ENCODE measurements around the gene ZC2HC1C. TPM values are rescaled to one million over a fixed set of nuclear protein-coding genes. Genes with fewer than 3 reads are reported as not detected.

ZC2HC1C gene
- total RNA-seq (2021) = 1.4 and 1.5 TPM in 2 replicates
- long read RNA-seq, full-length matches to known transcripts = 6 of 10 reads
- long read RNA-seq, partial matches to known transcripts = 4 of 10 reads
- long read RNA-seq, other reads (novel, unspliced or antisense) = 0 of 10 reads

GRCh38 chr14:75069121-75069810, at the start of gene ZC2HC1C:
TSS of gene ZC2HC1C (plus strand) at chr14:75069641. CDS start at chr14:75070574, 933 bp downstream.
- H2BK5ac ChIP-seq (ENCODE audit: insufficient read length, low read length) = no peak within 1 kb of the TSS
- peaks cover 9% of the 10 kb centered on the region for H3K23me2 ChIP-seq (ENCODE audit: insufficient read length, low read depth, low read length, poor library complexity, severe bottlenecking)
- peak within 1 kb of the TSS; percentile 80 to 99 (median 97); a peak in 6 of 7 replicates for H3K27ac Mint-ChIP-seq
- H3K9me3 ChIP-seq (ENCODE audit: control insufficient read depth, low read depth, low read length) = no peaks in the 10 kb centered on the region
- no peak within 1 kb of the TSS for H4K8ac ChIP-seq (replicated peaks; ENCODE audit: insufficient read length, low read depth, low read length)
- H3K4ac ChIP-seq (ENCODE audit: low read depth, low read length) = no peak within 1 kb of the TSS
- peak within 1 kb of the TSS; percentile 85; the same call in 1 of the 2 replicates for H3K14ac ChIP-seq (ENCODE audit: insufficient read depth, low read length)
- peak within 1 kb of the TSS; percentile 92 for H3K9ac ChIP-seq (ENCODE audit: extremely low read depth, insufficient read length, low read length)
- H3K36me3 Mint-ChIP-seq (ENCODE audit: insufficient read depth in 1 of 3, low read depth in 3 of 3) = no peaks in the 10 kb centered on the region
- H4K20me1 ChIP-seq (ENCODE audit: control insufficient read depth, insufficient read depth, insufficient read length) = no peaks in the 10 kb centered on the region
- peak; percentile 97 for DNase-seq
- no peak within 1 kb of the TSS for H2BK15ac ChIP-seq (ENCODE audit: low read depth, low read length)
- H2AK5ac ChIP-seq (ENCODE audit: insufficient read length, low read length) = no peak within 1 kb of the TSS
- no peak for TF ChIP-seq CTCF (conservative IDR thresholded peaks at IDR 0.05)
- no peaks in the 10 kb centered on the region; the same call in 1 of the 2 replicates for H3K27me3 Mint-ChIP-seq (ENCODE audit: low read depth)
- H3K4me2 ChIP-seq (ENCODE audit: insufficient read depth, insufficient read length, low read length) = peak within 1 kb of the TSS; percentile 96
- H3K23ac ChIP-seq (ENCODE audit: insufficient read length, low read depth, low read length) = no peak within 1 kb of the TSS
- no peak within 1 kb of the TSS for H2BK12ac ChIP-seq (ENCODE audit: insufficient read length, low read depth, low read length)
- WGBS (ENCODE audit: extremely low coverage, insufficient read length, low lambda C conversion rate) = no CpG with 5 or more reads among the region's 58 CpGs
- peak within 1 kb of the TSS; percentile 71 for H3K18ac ChIP-seq (ENCODE audit: insufficient read length, low read depth, low read length)
- no peak within 1 kb of the TSS for H3T11ph ChIP-seq (ENCODE audit: low read length)
- no peak within 1 kb of the TSS for H4K91ac ChIP-seq (ENCODE audit: insufficient read length, low read depth, low read length)
- H3K27me3 ChIP-seq (ENCODE audit: insufficient read depth, low read length) = no peaks in the 10 kb centered on the region
- no peak within 1 kb of the TSS for H2BK20ac ChIP-seq (ENCODE audit: low read depth, low read length, poor library complexity, severe bottlenecking)
- H4K5ac ChIP-seq (ENCODE audit: insufficient read length, low read depth, low read length) = no peak within 1 kb of the TSS
- H3K4me1 ChIP-seq (ENCODE audit: insufficient read depth, low read length) = peaks cover 2% of the 10 kb centered on the region; the same call in 1 of the 2 replicates
- peak within 1 kb of the TSS; percentile 84 for H2BK120ac ChIP-seq (ENCODE audit: low read depth, low read length, poor library complexity, severe bottlenecking)
- H3K4me3 Mint-ChIP-seq = no peak within 1 kb of the TSS
- H3K56ac ChIP-seq (ENCODE audit: insufficient read length, low read depth, low read length) = no peak within 1 kb of the TSS
- no peaks in the 10 kb centered on the region for H3K9me3 Mint-ChIP-seq
- no peak within 1 kb of the TSS for H2AFZ ChIP-seq (ENCODE audit: low read length)
- peak within 1 kb of the TSS; percentile 26 for H3K27ac ChIP-seq (ENCODE audit: insufficient read length, low read depth, low read length)
- peaks cover 10 to 11% of the 10 kb centered on the region in 2 experiments for H3K4me1 Mint-ChIP-seq
- no peaks in the 10 kb centered on the region; the same call in 1 of the 2 replicates for H3K79me2 ChIP-seq (ENCODE audit: insufficient read depth, low read length)
- no peaks in the 10 kb centered on the region for H3K79me1 ChIP-seq (ENCODE audit: insufficient read depth, low read depth, low read length, poor library complexity, severe bottlenecking)
